H7 (cell line): ENCODE data around the gene OR14C36. TPM values are rescaled to one million over a fixed set of nuclear protein-coding genes. Genes with fewer than 3 reads are reported as not detected.
"Not testable (repeated sequence)": the region's sequence is repeated elsewhere in the genome, so short reads cannot be mapped to it uniquely, and the experiment has no call there.

Experiments used
- DNase-seq: peaks from one replicate; pipeline ENCODE4 v3.0.0; 2012
- H3K27me3 ChIP-seq: 2 replicates; pipeline ENCODE4 v1.6.0; 2011; ENCODE audit warnings: mild to moderate bottlenecking, low read length; ENCODE audit not compliant: control insufficient read depth, insufficient read depth
- H3K36me3 ChIP-seq: replicated peaks from 2 replicates; pipeline ENCODE4 v1.5.1; 2011; ENCODE audit warnings: low read length; ENCODE audit not compliant: control insufficient read depth, insufficient read depth
- H3K4me3 ChIP-seq: 2 replicates; pipeline ENCODE4 v1.5.1; 2011; ENCODE audit warnings: low read depth, mild to moderate bottlenecking, control low read depth, low read length, moderate library complexity; ENCODE audit not compliant: insufficient read depth
- total RNA-seq: library from RNA; depleted of rRNA; stranded (reverse); fragments of >200 nt; shearing (Covaris generic); gene quantifications from 2 replicates; pipeline ENCODE4 v1.2.3, GENCODE V29; 2014; rRNA removed

The OR14C36 gene, protein sequence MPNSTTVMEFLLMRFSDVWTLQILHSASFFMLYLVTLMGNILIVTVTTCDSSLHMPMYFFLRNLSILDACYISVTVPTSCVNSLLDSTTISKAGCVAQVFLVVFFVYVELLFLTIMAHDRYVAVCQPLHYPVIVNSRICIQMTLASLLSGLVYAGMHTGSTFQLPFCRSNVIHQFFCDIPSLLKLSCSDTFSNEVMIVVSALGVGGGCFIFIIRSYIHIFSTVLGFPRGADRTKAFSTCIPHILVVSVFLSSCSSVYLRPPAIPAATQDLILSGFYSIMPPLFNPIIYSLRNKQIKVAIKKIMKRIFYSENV
- total RNA-seq, result not detected in 2 replicates

DNA sequence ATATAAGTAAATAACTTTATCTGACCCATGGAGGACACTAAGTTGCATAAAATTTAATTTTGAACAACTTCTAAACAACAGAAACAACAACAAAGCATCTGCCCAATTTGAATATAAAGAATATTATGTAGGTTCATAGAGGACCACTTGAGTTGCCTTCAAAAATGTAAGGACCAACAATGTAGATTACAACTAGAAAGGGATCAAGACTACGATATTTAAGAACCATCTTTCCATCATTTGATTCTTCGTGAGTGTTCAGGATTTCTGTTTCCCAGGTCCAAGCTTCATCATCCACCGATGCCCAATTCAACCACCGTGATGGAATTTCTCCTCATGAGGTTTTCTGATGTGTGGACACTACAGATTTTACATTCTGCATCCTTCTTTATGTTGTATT is at the start of gene OR14C36:
TSS of gene OR14C36 (plus strand) at position 301 of the 400 bp plus-strand sequence. CDS start at position 301, 0 bp downstream.
- no peak for DNase-seq
- Histone ChIP-seq H3K36me3 (no peaks in the 10 kb centered on the region), H3K27me3 (no peaks in the 10 kb centered on the region), H3K4me3 (no peak within 1 kb of the TSS)

- Histone ChIP-seq H3K27me3 (no peaks in the 10 kb centered on the region), H3K4me3 (no peak within 1 kb of the TSS), H3K36me3 (no peaks in the 10 kb centered on the region)
- no peak for DNase-seq
Observed at GRCh38 chr1:248303324-248303723, 45.3 kb upstream of the OR14C36 start, which contains the start of gene OR2T12. TSS of gene OR2T12 (minus strand) at chr1:248303424. CDS start at chr1:248295578, 7,846 bp downstream.

DNA sequence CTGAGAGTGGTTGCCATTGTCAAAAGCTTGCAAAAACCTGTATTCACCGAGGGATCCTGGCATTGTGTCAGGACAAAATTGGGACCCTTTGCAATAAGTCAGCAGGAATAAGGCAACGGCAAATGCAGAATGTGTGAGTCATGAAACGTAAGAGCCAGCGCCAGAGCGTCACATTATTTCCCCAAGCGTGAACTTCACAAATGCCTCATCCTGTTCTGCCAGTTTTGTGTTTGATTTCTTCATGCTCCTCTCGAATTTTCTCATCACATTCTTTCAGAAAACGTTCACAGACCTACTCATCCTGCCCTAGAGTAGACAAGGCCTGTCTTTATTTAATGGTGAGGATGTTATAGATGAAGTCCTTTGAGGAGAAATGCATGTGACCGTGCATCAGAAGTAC is 42.9 kb upstream of the OR14C36 start:
- not testable (repeated sequence) for H3K4me3 ChIP-seq, H3K36me3 ChIP-seq, DNase-seq, H3K27me3 ChIP-seq

- no peak overlapping the region for H3K4me3 ChIP-seq
- no peaks in the 10 kb centered on the region for H3K27me3 ChIP-seq
- H3K36me3 ChIP-seq, result no peaks in the 10 kb centered on the region
- no peak for DNase-seq
Observed at GRCh38 chr1:248306103-248306502, 42.5 kb upstream of the OR14C36 start.

DNA sequence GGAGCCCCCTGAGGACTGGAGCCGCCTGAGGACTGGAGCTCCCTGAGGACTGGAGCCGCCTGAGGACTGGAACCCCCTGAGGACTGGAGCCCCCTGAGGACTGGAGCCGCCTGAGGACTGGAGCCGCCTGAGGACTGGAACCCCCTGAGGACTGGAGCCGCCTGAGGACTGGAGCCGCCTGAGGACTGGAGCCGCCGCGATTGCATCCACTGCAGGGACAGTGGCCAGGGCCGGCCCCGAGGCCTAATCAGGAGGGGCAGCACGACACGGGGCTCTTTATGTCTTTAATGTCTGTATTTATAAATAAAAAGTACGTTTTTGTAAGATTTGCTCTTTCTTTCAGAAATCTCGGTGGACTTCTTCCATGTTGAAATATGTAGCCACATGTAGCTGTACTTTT is 41.8 kb upstream of the OR14C36 start:
- not testable (repeated sequence) for H3K4me3 ChIP-seq, H3K27me3 ChIP-seq, DNase-seq, H3K36me3 ChIP-seq

DNA sequence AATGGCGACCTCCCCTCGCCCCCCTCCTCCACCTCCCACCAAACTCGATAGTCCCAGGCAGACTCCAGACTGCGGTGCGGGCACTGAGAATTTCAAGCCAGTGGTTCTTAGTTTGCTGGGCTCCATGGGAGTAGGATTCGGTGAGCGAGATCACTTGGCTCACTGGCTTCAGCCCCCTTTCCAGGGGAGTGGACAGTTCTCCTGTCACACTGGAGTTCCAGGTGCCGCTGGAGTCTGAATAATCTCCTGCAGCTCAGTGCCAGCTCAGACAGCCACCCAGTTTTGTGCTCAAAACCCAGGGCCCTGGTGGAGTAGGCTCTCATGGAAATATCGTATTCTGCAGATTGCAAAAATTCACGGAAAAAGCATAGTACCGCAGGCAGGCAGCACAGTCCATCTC is 31.8 kb upstream of the OR14C36 start:
- DNase-seq, result no peak

GRCh38 chr1:248324468-248324867 is 24.1 kb upstream of the OR14C36 start, which contains the start of gene OR2M7:
TSS of gene OR2M7 (minus strand) at chr1:248324568. CDS start at chr1:248324568, 0 bp downstream.
- no peak within 1 kb of the TSS for H3K4me3 ChIP-seq
- DNase-seq, result no peak
- no peaks in the 10 kb centered on the region for H3K36me3 ChIP-seq
- no peaks in the 10 kb centered on the region for H3K27me3 ChIP-seq

More for the DNA sequence above, 31.8 kb upstream of the OR14C36 start:
- H3K27me3 ChIP-seq, result no peaks in the 10 kb centered on the region
- H3K4me3 ChIP-seq, result no peak overlapping the region
- no peaks in the 10 kb centered on the region for H3K36me3 ChIP-seq

- Histone ChIP-seq H3K36me3 (no peaks in the 10 kb centered on the region), H3K4me3 (no peak overlapping the region), H3K27me3 (no peaks in the 10 kb centered on the region)
- no peak for DNase-seq
Observed at GRCh38 chr1:248343451-248343850, 5.1 kb upstream of the OR14C36 start.

- no peaks in the 10 kb centered on the region for H3K27me3 ChIP-seq
- no peaks in the 10 kb centered on the region for H3K36me3 ChIP-seq
- no peak for DNase-seq
- H3K4me3 ChIP-seq, result no peak overlapping the region
Observed at GRCh38 chr1:248359415-248359814, 10.8 kb downstream of the OR14C36 start.

DNA sequence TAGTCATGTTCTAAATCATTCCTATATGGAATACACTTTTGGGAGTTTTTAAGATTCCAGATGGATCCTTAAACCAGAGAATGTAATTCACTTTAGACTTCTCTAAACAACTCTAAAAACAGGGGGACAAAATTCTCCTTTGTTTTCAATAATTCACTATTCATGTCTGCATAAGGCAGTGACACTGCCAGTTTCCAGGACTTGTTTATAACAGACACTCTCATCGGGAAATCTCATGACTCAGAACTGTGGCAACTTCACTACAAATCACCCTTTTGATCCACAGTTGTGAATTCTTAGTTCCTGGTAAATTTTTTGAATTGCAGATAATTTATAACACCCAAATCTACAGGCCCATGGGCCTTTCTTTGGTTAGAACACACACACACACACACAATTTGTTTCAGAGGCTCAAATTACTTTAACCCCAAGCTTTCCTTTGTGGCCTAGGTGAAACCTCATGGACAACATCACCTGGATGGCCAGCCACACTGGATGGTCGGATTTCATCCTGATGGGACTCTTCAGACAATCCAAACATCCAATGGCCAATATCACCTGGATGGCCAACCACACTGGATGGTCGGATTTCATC is 12.6 kb downstream of the OR14C36 start, which contains the start of gene OR2T4:
TSS of gene OR2T4 (plus strand) at position 545 of the 595 bp plus-strand sequence. CDS start at position 545, 0 bp downstream.
- no peak for DNase-seq
- Histone ChIP-seq H3K36me3 (no peaks in the 10 kb centered on the region), H3K27me3 (no peaks in the 10 kb centered on the region), H3K4me3 (no peak within 1 kb of the TSS)

DNA sequence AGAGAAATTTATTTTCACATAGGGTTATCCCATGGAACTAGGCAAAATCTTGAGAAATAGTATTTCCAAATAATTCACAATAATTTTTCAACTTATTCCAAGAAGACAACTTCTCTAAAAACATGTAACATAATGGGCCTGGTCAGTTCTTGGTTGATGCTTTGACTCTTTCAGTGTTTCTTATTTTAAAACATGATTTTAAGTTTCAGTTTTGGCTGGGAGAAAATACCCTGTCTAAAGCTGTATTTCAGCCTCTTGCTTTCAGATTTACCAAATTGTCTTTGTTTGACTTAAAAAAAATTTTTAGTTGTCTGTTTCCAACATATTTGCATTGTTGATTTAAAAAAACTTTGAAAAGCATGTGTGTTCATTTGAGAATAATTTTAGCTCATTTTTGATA is 18.0 kb downstream of the OR14C36 start:
- Histone ChIP-seq H3K36me3 (no peaks in the 10 kb centered on the region), H3K27me3 (no peaks in the 10 kb centered on the region), H3K4me3 (no peak overlapping the region)
- no peak for DNase-seq

- Histone ChIP-seq H3K36me3 (no peaks in the 10 kb centered on the region), H3K27me3 (no peaks in the 10 kb centered on the region), H3K4me3 (no peak overlapping the region)
- DNase-seq, result no peak
Observed at GRCh38 chr1:248372394-248372793, 23.8 kb downstream of the OR14C36 start.

DNA sequence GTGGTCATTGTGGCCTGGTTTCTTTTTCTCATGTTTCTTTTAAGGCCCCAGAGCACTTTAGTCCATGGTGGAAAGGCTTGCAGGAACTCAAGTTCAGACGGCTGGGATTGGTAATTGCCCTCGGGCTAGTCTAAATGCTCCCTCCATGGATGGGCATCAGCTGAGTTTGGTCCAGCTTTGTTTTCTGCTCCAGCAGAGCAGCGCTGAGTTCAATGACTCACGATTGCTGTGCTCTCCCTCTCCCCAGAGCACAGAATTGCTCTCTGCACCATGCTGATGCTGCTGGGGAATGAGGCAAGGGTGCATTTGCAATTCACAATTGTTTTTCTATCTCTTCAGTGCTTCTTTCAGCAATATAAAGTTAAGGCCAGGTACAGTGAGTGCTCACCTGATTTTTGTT is 25.2 kb downstream of the OR14C36 start:
- Histone ChIP-seq H3K27me3 (no peaks in the 10 kb centered on the region), H3K4me3 (no peak overlapping the region), H3K36me3 (no peaks in the 10 kb centered on the region)
- DNase-seq, result no peak

- no peak within 1 kb of the TSS for H3K4me3 ChIP-seq
- no peak for DNase-seq
- no peaks in the 10 kb centered on the region for H3K27me3 ChIP-seq
- H3K36me3 ChIP-seq, result no peaks in the 10 kb centered on the region
Observed at GRCh38 chr1:248375446-248375845, 26.9 kb downstream of the OR14C36 start, which contains the start of gene OR2T6. TSS of gene OR2T6 (plus strand) at chr1:248375746. CDS start at chr1:248387609, 11,863 bp downstream.

- H3K27me3 ChIP-seq, result no peaks in the 10 kb centered on the region
- H3K4me3 ChIP-seq, result no peak overlapping the region
- DNase-seq, result no peak
- H3K36me3 ChIP-seq, result no peaks in the 10 kb centered on the region
Observed at GRCh38 chr1:248376916-248377315, 28.3 kb downstream of the OR14C36 start.
